ENCODE results near the gene PTPN1.
A peak's percentile ranks its signal among the peaks of the same experiment; 100 is the strongest.
"Not testable (repeated sequence)": the region's sequence is repeated elsewhere in the genome, so short reads cannot be mapped to it uniquely, and the experiment has no call there.

Gene PTPN1

DNA sequence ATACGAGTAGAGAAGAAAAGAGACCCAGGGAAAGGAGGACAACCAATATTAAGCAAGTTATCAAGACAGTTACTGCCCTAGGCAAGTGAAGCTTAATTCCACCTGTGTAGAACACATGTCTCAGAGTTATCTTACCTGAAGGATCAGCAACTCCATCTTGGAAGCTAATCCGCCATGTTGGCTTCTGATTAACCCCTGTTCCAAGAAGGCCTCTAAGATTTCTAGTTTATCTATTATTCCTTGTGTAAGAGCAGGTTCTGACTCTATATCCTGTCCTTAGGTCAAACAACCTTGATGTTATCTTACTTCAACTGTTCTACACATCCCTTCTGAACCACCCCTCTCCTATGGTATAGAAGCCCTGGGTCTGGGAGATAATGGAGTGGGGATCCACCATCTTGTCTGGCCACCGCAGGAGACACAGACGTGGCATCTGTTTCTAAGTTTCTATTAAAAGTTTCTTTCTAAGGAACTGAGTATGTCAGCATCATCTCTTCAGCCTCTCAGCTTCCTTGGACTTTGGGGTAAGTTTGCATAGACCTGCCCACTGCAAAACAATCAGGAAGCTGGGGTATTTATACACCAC, 27.7 kb upstream of the PTPN1 start:
- no peak for DNase-seq

DNA sequence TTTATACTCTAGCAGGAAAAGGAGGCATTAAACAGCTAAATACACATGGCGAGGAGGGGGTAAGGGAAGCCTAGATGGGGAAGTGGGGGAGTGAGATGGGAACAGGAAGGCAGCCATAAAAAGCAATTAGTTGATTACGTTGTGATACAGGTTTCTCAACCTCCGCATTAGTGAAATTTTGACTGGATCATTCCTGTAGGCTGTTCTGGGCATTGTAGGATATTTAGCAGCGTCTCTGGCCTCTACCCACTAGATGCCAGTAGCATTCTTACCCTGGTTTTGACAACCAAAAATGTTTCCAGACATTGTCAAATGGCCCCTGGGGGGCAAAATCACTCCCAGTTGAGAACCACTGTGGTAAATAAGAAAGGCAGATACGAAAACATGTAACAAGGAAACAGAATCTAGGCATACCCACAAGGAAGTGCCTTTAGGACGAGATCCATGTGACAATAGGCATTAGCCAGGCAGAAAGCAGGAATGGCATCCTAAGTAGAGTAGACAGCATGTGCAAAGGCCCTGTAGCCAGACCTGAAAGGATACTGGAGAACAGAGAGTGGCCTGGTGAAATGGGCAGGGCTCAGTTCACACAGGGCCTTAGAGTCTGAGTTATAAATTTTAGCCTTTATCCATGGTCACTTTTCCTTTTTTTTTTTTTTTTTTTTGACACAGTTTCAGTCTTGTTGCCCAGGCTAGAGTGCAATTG, 25.8 kb upstream of the PTPN1 start:
- no peak for DNase-seq

DNA sequence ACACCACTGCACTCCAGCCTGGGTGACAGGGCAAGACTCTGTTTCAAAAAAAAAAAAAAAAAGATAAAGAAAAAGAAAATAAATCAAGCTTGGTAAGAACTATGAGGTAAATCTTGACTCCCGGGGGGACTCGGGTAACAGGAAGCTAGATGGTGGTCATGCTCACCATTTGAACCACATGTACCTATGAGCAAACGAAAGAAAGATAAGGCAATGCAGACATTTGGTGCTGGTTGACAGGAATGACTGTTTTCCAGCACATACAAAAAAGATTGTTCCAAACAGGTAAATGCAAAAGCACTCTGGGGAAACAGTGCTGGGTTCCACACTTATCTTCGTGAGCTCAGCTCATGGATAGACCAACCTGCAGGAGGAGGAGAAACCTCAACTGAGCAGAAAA, 22.8 kb upstream of the PTPN1 start:
- DNase-seq: peak; percentile 36

DNA sequence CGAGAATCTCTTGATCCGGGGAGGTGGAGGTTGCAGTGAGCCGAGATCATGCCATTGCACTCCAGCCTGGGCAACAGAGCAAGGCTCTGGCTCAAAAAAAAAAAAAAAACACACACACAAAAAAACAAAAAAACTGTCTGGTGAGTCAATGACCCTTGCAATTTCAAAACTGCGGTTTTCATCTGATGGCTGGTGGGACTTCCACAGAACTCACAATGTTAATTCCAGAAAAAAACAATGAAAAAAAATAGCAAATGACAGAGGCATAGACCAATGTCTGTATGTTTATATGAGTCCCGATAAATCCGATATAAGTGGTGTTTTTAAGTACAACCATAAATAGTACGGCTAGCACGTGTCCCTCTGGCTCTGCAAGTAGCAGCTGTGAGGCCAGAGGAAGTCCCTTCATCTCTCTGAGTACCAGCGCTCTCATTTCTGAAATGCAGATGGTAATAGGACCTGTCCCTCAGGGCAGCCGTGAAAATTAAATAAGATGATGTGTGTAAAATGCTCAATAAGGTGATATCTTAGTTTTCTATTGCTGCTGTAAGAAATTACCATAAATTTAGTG, 21.9 kb upstream of the PTPN1 start:
- DNase-seq: no peak

DNA sequence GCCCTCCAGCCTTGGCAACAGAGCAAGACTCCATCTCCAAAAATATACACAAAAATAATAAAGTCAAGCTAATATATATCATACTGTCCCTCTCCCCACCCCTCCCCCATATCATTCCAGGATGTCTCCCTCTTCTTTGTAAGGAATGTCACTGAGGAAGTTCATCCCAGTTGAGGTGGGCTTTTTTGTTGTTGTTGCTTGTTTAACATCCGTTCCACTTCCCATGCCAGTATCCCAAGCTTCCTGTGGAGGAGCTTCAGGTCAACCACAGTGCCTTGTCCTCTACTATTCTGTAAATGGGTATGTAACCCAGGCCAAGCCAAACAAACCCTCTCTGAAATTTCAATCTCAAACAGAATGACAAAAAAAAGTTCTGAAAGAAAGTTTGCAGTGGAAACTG, 19.0 kb upstream of the PTPN1 start:
- DNase-seq: no peak

DNA sequence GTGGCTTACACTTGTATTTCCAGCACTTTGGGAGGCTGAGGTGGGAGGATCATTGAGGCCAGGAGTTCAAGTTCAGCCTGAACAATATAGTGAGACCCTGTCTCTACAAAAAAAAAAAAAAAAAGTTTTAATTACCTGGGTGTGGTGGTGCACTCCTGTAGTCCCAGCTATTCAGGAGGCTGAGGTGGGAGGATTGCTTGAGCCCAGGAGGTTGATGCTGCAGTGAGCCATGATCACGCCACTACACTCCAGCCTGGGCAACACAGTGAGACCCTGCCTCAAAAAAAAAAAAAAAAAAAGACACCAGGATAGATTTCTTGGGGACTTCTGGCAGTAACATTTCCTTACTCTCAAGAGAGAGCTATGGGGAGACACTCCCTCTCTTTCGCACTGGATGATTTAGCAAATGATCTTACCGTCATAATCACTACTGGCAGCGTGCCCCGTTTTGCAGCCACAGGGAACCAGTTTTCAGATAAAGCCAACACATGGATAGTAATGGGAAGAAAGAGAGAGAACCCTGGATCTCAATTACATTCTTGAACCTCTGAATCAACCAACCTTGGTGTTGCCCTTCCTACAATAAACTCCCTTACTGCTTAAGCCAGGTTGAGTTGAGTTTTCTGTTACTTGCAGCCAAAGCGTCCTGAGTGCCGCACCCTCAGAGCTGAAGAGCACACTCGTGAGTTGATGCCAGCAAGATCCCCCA, 18.1 kb upstream of the PTPN1 start:
- DNase-seq: no peak

DNA sequence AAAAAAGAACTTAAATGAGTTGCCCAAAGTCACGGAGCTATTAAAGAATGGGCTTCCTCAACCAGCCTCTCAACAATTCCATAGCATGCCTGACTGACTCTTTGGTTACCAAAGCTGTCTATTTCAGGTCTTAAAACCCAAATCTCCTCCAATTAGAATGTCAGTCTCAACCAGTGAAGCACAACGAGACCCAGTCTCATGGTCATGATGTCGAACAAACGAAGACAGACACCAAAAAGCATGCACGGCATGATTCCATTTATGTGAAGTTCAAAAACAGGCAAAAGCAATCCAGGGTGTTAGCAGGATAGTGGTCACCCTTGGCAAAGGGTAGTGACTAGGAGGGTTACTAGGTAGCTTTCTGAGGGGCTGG, 16.3 kb upstream of the PTPN1 start:
- DNase-seq: no peak

DNA sequence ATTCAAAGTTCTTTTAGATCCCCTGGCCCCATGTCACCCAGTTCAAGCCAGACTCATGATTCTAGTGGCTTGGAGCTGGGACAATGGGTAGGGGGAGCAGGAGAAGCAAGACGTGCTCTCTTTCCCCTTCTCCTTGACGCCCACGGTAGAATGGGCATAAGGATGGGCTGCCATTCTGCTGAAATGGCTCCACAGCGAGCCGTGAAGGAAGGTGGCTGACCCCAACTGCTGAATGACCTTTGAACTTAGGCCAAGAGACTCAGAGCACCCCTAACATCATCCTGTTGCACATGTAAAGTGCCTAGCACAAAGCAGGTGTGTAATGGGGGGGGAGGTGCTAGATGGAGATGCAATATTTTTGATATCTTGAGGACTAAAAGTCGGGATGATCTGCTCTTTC, 15.8 kb upstream of the PTPN1 start:
- DNase-seq: no peak

DNA sequence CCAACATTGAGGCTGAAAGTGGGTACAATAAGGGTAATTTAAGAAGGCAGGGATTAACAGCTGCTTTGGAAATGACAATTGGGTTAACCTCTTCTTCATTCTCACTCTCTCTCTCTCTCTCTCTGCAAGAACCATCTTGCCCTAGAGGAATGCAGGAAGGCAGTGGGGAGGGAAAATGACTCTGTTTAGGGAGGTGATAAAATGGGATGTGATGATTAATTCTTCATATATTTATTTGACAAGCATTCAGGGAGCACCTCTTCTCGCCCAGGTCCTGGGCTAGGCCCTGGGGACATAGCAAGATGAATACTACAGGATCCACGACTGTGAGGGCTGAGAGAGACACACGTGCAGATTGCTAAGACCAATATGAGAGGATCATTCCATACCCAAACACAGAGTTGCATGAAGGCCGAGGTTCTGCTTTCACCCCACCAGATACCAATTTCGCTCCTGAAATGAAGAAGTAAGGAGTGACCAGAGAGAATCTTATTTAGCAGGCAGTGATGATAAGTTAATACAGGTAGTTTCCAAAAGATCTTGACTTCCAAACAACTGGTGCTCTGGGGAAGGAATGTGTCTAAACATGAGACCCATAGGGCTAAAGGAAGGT, 13.3 kb upstream of the PTPN1 start:
- no peak for DNase-seq

DNA sequence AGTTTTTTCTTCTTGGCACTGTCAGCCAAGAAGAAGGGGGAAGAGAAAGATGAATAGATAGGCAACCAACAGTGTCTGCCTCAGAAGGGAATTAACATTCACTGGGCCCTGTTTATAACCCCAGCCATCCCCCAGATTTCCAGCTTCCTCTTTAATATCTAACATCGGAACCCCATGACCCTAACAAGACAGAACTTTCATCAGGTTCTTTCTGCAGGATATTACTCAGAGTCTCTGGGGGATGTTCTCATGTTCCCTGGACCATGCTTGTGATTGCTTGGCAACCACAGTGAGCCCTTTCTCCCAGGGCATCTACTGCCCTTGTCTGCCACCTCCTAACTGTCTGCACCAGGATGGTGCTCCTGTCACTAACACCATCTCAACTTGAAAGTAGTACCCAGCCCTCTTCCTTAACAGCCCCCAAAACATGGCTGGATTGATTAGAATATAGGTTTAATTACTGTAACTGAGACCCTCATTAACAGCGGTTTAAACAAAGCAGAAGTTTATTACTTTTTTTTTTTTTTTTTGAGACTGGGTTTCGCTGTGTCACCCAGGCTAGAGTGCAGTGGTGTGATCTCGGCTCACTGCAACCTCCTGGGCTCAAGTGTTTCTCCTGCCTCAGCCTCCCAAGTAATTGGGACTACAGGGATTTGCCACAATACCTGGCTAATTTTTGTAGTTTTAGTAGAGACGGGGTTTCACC, 12.0 kb upstream of the PTPN1 start:
- DNase-seq: no peak

DNA sequence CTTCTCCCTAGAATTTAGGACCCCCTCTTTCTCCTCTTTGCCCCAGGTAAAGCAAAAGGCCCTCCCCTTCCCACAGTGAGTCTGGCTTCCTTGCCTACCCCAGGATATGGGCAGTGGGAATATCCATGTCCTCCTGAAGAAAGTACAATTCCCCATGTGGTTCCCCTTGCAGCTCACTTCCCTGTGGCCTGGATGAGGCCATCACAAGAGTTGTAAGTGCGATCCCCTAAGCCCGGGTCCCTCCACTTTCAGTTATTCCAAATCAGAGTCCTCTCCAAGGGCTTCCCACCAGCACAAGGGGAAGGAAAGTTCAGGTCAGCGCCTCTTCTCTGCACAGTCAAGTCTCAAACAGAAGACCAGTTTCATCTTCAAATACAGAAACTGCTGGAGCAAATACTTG, 10.2 kb upstream of the PTPN1 start:
- DNase-seq: no peak

DNA sequence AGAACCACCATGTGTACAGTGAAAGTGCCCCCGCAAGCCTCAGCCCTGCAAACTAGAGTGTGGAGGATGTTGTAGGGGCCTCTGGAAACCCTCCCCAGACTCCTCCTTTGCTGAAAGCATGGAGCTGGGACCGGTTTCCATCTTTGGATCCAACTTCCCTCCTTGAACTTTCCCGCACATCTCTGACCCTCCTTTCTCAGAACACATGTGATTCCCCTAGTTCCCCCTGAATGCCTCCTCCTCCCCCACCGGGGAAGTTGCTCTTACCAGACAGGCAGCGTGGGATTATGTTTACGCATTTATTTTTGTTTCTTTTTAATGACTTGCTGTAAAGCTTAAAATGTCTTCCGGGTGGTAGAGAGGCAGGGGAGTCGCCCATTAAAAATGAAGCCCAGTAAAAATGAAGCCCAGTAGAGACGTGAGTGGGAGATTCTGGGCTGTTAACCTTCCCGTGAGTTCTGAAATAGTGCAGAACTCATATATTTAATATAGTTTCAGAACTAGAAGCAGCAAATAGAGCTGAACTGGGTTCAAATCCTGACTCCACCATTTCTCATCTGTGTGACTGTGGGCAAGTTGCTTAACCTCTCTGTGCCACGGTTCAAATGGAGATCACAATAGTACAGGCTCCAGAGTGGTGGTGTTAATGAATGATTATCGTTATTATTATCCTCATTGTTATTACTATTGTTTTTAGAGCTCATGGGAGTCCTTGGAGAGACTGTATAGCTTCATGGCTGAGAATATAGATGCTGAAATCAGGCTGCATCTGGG, 8.0 kb upstream of the PTPN1 start:
- no peak for DNase-seq

DNA sequence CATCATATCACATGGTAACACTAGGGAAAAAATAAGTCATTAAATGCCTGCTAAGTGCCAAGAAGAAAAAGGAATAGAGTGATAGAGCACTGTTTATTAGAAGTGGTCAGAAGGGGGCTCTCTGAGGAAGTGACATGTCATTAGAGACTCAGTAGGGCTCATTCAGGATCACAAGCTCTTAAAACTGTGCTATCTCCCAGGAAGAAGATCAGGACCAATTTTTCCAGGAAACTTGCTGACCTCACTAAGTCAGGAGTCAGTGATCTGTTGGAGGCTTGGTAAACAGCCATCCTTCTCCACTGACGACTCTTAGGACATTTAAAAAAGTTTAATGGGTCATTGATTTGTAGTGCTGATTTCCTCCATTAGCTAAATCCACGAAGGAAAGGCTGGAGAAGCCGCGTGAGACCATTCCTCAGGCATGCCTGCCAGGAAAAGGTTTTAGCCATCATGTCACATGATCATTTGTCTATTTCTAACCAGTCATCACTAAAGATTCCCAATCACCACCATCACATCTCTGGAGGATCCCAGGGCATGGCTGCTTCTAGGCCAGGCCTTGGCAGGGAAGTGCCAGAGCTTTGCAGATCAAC, 5.9 kb upstream of the PTPN1 start:
- DNase-seq: no peak

DNA sequence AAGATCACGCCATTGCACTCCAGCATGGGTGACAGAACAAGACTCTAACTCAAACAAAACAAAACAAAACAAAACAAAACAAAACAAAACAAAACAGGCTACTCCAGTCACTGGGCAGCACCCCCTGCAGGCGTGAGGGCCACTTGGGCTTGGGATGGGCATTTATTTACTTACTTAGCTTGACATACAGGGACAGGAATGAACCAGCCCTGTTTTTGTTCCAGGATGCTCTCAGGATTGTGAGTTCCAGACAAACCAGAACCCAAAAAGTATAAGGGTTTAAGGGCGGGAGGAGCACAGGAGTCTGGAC, 4.0 kb upstream of the PTPN1 start:
- DNase-seq: no peak

DNA sequence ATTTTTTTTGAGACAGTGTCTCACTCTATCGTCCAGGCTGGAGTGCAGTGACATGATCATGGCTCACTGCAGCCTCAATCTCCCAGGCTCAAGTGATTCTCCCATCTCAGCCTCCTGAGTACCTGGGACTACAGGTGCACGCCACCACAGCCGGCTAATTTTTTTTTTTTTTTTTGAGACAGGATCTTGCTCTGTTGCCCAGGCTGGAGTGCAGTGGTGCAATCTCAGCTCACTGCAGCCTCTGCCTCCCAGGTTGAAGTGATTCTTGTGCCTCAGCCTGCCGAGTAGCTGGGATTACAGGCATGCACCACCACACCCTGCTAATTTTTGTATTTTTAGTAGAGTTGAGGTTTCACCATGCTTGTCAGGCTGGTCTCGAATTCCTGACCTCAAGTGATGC, 2.4 kb upstream of the PTPN1 start:
- DNase-seq: not testable (repeated sequence)

DNA sequence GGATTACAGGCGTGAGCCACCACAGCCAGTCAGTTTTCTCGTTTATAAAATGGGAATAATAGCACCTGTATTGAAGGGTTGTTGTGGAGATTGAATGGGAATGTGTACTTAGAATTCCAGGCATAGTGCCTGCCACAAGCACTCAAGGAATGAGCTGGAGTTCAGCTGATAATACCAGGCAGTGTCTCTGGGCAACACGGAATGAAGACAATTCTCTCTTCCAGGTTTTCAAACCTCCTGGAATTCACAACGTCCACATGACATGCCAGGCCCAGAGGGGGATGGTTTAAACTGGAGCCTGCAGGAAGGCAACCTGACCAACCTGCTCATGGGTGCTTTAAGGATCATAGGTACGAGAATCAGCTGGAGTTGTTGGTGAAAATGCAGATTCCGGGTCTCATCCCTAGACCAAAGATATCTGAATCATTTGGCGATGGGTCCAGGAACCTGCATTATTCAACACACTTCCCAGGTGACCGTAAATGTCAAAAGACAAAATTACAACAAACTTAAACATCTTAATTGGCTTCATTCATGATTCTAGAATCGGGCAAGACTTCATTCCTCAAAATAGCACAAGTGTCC, 1.9 kb upstream of the PTPN1 start:
- no peak for DNase-seq

DNA sequence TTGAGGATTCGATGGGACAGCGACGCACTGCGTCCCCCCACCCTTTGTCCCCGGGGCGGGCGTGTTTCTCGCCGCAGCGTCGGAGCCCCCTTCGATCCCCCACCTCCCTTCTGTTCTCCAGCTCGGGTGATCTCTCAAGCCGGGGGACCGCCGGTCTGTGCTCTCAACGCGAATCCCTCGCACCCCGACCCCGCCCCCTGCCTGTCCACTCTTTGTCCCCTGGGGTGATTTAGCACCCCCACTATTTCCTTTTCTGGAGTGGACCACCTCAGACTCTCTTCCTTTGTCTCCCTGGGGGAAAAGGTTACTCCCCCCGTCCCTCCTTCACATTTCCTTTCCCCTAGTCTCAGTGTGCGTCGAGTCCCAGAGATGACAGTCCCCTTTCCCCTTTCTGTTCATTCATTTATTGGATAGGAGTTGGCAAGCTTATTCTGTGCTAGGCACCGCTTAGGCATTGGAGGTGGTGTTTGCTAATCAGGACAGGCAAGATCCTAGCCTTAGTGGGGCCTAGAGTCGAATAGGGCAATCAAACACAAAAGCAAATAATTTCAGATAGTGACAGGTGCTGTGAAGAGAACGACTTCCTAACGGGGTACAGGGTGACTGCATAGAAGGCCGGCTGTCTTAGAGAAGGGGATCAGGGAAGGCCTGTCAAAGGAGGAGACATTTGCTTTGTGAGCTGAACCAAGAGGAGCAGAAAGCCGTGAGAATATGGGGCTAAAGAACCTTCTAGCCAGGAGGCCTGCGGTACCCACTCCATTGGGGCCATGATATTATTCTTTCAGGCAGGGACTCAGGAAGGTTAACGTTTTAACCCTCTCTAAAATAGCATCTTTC, 741 bp downstream of the PTPN1 start:
- no peak for DNase-seq

DNA sequence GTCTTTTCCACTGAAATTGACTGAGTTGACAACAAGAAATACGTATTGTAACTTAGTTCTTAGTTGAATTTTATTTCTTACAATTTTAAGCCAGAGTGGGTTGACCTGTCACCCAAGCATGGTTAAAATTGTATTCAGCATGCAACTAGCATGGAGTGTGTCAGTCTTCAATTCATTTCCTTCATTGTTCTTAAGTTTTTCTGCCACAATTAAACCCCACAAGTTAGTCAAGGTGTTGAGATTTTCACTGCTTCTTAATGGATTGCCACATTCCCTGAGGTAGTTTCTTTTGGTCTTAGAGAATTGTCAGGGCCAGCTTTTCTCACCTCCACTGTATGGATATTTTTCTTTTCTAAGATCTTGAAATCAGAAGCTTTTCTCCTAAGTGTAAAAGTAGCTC, 2.1 kb downstream of the PTPN1 start:
- no peak for DNase-seq

DNA sequence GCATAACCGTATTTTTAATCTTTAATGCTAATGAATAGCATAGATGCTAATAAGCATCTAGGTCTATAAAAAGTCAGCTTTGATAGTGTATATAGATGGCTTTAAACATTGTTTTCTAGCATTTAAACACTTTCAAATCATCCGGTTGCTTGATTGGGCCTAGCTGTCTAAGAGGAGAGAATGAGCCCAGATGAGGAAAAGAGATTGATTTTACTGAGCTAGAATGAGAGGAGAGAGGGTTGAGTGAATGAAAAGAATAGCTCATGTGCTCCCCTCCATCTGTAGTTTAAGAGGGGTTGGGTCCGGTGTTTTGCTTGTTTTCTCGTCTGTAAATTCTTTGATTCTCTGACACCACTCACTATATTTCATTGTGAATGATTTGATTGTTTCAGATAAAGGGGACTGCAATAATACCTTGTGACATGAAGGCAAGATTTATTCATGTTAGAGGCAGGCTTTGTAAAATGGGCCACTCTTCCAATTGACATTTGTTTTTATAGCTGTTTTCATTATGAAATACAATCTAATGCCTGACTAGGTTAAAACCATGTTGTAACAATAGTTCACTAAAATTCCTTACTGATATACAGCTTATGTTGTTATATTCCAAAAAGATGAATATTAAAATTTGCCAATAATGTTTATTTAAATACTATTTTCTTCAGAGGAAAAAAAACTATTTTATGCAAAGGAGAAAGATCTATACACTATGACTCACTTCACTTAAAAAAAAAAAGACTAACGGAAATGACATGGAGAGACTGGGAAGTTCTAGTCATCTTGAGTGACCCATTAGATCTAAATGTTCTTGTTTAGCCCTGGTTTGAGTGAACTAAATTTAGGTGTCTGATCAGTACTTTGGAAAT, 3.2 kb downstream of the PTPN1 start:
- DNase-seq: no peak

DNA sequence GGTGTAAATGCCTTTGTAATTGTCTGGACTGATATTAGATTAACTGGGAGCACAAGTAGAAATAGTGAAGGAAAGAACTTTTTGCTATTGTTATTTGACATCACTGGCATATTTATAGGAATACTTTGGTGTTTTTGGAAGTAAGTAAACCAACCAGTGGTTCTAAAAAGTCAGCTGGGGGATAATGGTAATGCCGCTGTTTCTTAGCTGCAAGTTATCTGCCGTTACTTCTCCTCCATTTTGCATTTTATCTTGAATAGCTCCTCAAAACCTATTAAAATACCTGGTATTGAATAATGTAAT, 3.8 kb downstream of the PTPN1 start:
- no peak for DNase-seq
